Ureter (tissue), 1 donor: ENCODE results near the gene SPDYE3. TPM values are rescaled to one million over a fixed set of nuclear protein-coding genes. Genes with fewer than 3 reads are reported as not detected.
A peak's percentile ranks its signal among the peaks of the same experiment; 100 is the strongest.
"Not testable (repeated sequence)": the region's sequence is repeated elsewhere in the genome, so short reads cannot be mapped to it uniquely, and the experiment has no call there.

Source experiments
- DNase-seq: peaks from one replicate; pipeline ENCODE4 v3.0.0-alpha.2; 2020; ENCODE audit warnings: low spot score
- total RNA-seq: library from RNA; stranded (reverse); gene quantifications from one replicate; pipeline ENCODE4 v1.2.4, GENCODE V29; 2023
- donor health status: DM: yes; HTN: yes; CAD: no.

Gene SPDYE3, protein sequence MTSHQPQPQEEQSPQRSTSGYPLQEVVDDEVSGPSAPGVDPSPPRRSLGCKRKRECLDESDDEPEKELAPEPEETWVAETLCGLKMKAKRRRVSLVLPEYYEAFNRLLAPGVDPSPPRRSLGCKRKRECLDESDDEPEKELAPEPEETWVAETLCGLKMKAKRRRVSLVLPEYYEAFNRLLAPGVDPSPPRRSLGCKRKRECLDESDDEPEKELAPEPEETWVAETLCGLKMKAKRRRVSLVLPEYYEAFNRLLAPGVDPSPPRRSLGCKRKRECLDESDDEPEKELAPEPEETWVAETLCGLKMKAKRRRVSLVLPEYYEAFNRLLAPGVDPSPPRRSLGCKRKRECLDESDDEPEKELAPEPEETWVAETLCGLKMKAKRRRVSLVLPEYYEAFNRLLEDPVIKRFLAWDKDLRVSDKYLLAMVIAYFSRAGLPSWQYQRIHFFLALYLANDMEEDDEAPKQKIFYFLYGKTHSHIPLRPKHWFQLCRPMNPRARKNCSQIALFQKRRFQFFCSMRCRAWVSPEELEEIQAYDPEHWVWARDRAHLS
- not detected for total RNA-seq

DNA sequence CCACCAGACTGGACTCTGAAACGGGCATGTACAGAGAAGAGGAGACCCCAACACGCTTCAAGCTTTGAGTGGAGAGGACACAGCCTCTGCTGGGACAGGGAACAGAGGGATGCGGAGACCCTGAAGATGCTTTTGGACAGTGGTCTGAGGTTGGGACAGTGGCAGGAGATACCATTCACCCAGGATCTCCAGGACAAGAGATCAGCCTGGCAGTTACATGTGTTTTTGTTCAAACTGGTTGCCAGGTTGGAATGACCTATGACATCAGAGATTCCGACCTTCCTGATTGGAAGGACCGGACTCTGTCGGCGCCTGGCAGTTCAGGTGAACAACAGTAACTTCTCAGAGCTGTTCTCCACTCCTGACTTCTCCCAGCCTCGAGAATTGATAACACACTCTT, at the start of gene SPDYE3:
TSS of gene SPDYE3 (plus strand) at position 301 of the 400 bp plus-strand sequence. CDS start 184 bp downstream, outside the sequence.
- not testable (repeated sequence) for DNase-seq

DNA sequence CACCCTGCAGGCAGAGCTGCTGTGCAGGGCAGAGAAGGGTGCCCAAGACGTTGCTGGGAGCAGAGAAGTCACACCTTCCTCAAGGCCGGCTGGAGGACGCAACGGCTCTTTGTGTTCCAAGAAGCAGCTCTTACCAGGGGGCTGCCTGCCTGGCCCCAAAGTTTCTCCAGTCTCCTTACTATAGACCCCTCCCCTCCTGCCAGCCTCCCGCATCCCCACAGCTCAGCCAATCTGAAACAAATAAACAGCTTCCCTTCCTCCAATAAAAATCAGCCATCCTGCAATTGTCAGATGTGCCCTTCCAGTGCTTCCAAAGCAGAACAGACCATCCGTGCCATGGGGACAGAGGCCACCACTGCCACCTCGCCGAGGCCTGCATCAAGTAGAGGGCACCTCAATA, 47.5 kb upstream of the SPDYE3 start:
- not testable (repeated sequence) for DNase-seq

DNA sequence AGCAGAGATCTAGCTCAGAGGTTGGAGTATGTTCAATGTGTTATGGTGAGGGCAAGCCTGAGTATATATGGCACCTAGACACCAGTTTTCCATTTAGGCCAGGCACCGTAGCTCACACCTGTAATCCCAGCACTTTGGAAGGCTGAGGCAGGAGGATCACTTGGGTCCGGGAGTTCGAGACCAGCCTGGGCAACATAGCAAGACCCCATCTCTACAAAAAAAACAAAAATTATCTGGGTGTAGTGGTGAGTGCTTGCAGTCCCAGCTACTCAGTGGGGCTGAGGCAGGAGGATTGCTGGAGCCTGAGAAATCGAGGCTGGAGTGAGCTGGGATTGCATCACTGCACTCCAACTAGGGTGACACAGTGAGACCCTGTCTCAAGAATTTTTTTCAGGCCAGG, 44.6 kb upstream of the SPDYE3 start:
- DNase-seq: not testable (repeated sequence)

- DNase-seq: not testable (repeated sequence)
These were observed 43.3 kb upstream of the SPDYE3 start for GRCh38 chr7:100264223-100264622.

- DNase-seq: not testable (repeated sequence)
These were observed 42.8 kb upstream of the SPDYE3 start for GRCh38 chr7:100264669-100265165.

GRCh38 chr7:100265851-100266250, 41.7 kb upstream of the SPDYE3 start:
- DNase-seq: not testable (repeated sequence)

DNA sequence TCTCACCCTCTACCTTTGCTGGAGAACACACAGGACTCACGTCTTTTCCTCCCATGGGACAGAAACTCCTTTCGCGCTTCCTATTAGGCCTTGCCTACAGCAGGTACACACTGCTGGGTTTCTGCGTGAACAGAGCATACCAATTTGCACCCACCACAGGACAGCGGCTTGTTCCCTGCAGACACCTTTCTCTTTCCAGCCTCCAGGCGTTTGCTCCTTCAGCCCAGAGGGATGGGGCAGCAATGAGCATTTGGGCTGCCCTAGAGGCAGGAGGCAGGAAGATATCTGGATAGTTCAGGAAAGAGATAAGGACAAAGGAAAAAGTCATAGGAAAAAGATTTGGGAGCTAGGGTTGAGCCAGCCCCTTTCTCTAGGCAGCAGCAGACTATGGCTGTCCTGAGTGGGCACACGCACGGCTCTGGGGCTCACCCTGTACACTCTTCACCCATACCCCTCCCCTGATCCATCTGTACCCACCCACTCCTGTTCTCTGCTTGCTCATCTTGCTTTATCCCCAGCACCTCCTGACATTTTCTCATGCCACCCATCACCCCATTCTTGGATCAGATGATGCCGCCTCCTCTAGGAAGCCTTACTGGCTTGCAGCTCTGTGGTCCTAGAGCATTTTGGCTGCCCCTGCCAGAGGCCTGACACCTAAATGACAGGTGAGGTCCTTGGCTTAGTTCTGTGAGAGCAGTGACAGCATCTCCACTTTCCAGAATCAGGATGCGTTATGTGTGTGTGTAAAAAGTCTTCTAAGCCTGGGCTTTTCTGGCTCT, 40.7 kb upstream of the SPDYE3 start:
- no peak for DNase-seq

DNA sequence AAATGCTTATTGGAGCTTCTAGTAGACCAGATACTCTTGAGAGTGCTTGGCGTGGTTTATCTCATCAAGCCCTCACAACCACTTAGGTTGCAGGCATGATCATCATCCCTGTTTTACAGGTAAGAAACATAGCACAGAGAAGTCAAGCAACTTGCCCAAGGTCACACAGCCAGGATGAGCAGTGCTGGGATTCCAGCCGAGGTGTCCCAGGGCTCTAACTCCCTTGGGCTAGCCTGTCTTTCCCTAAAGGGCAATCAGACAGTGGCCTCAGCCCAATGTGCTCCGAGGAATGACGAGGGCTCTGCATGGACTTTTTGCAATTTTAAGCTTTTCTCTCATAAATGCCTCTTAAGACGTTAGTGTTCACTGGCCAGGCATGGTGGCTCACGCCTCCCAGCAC, 39.9 kb upstream of the SPDYE3 start:
- DNase-seq: no peak

DNA sequence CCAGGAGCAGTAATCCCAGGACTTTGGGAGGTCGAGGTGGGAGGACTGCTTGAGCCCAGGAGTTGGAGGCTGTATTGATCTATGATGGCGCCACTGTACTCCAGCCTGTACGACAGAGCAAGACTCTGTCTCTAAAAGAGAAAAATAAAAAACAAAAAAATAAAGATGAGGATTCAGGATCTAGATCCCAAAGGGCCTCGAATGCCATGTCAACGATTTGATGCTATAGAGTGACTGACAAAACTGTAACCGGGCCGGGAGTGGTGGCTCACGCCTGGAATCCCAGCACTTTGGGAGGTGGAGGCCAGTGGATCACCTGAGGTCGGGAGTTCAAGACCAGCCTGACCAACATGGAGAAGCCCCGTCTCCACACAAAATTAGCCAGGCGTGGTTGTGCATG, 38.6 kb upstream of the SPDYE3 start:
- not testable (repeated sequence) for DNase-seq

DNA sequence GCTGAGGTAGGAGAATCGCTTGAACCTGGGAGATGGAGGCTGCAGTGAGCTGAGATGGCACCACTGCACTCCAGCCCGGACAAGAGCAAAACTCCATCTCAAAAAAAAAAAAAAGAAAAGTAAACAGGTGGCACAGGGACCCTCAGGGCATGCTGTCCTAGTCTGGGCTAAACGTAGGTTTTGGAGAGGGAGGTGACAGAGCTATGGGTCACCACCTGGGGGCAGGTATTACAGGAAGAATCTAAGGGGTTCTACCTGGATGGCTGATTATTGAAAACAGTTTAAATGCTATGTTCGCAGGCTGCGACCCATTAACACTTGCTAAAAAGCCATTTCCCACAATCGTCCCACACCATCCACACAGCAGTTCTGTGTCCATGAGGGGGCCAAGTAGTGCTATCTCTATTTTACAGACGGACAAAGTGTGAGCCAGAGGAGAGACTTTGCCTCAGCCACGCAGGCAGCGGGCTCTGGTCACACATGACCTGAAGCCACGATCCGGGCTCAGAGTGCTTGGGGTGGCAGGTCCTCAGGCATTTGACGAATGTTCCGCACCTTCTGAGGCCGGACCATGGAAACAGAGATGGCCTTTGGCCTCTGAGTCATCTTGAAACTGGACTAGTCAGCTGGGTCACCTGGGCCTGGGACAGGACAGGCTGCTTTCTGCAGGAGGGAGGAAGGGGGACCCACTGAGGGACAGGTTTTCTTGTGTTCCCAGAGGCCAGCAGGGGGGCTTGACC, 38.0 kb upstream of the SPDYE3 start:
- DNase-seq: not testable (repeated sequence)

GRCh38 chr7:100270046-100270918, 37.2 kb upstream of the SPDYE3 start:
- DNase-seq: not testable (repeated sequence)

DNA sequence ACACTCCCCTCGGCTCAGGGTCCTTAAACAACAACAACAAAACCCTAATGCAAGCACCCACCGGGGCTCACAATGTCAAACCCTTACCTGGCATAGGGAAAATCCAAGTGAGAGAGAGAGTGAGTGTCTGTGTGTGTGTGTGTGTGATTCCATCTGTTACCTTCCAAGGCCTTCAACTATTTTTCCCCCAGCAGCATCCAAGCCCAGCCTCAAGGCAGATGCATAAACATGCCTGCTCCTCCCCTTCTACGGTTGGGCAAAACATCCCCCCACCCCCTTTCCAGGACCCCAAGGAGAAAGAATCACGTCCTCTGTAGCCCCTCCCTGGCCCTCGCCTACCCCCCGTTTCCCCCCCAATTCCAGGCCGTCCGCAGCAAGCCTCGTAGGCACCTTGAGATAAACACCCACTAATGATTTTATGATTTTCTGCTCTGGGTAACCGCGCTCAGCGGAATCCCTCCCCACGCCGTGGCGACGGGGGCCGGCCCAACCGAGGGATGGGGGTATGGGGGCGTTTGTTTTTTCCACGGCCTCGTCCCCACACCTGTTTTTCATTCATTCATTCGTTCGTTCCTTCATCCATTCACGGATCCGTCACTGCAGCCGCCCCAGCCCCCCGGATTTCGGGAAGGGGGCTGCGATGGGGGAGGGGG, 36.4 kb upstream of the SPDYE3 start:
- DNase-seq: not testable (repeated sequence)

- DNase-seq: peak; percentile 98
These were observed 35.6 kb upstream of the SPDYE3 start for GRCh38 chr7:100271716-100272537.

GRCh38 chr7:100272538-100272902, 35.0 kb upstream of the SPDYE3 start:
- DNase-seq: peak; percentile 51

- no peak for DNase-seq
These were observed 32.4 kb upstream of the SPDYE3 start for GRCh38 chr7:100275120-100275519.

GRCh38 chr7:100276126-100276525, 31.4 kb upstream of the SPDYE3 start:
- DNase-seq: not testable (repeated sequence)

- not testable (repeated sequence) for DNase-seq
These were observed 25.4 kb upstream of the SPDYE3 start for GRCh38 chr7:100282069-100282608.

GRCh38 chr7:100283147-100283546, 24.4 kb upstream of the SPDYE3 start:
- not testable (repeated sequence) for DNase-seq
